GM12878 (cell line): ENCODE measurements around the gene ZNF764. TPM values are rescaled to one million over a fixed set of nuclear protein-coding genes. Genes with fewer than 3 reads are reported as not detected.

Experiments used
- ASH2L ChIP-seq: fragments of 300-600, 200-600 bp; sonication (generic); IDR thresholded peaks from 2 replicates; pipeline ENCODE4 v1.6.1; 2017; ENCODE audit warnings: low read depth, mild to moderate bottlenecking, borderline replicate concordance
- BCL3 ChIP-seq: IDR thresholded peaks from 2 replicates; pipeline ENCODE4 v1.6.1; 2011; ENCODE audit warnings: borderline replicate concordance, low read depth, mild to moderate bottlenecking, moderate library complexity, low read length; ENCODE audit not compliant: insufficient read depth, poor library complexity, severe bottlenecking
- CEBPB ChIP-seq, 2 experiments: fragments of 150-350 bp in 1 of 2; IDR thresholded peaks; 2 replicates each; pipeline ENCODE4 v1.6.1; 2012 to 2014; ENCODE audit warnings: low read depth in 2 of 2, low read length in 2 of 2, borderline replicate concordance in 1 of 2, inconsistent platforms in 1 of 2
- CREB1 ChIP-seq: IDR thresholded peaks from 2 replicates; pipeline ENCODE4 v1.6.1; 2012; ENCODE audit warnings: low read depth, mild to moderate bottlenecking, inconsistent platforms
- EGR1 ChIP-seq, 2 experiments: IDR thresholded peaks; 1 replicate in 1 of 2; 2 replicates in 1 of 2; pipeline ENCODE4 v1.6.1; 2011 to 2012; ENCODE audit warnings: low read depth in 2 of 2, low read length in 2 of 2, borderline replicate concordance in 1 of 2, mild to moderate bottlenecking in 1 of 2, moderate library complexity in 1 of 2
- NRF1 ChIP-seq: conservative IDR thresholded peaks from 2 replicates; pipeline ENCODE4 v1.6.1; 2011; ENCODE audit warnings: mild to moderate bottlenecking, low read depth, low read length, improper control_type of control experiment
- POLR2AphosphoS2 ChIP-seq: IDR thresholded peaks from 2 replicates; pipeline ENCODE4 v1.6.1; 2011; ENCODE audit warnings: low read depth, mild to moderate bottlenecking, low read length, improper control_type of control experiment, moderate library complexity
- PRDM15 ChIP-seq: fragments of 450-650 bp; formaldehyde crosslinking; IDR thresholded peaks from 2 replicates; pipeline ENCODE4 v1.4.0; 2020; ENCODE audit warnings: mild to moderate bottlenecking, moderate library complexity
- RAD21 ChIP-seq: IDR thresholded peaks from 2 replicates; pipeline ENCODE4 v1.6.1; 2011; ENCODE audit warnings: mild to moderate bottlenecking, low read depth, low read length, moderate library complexity; ENCODE audit not compliant: insufficient read depth
- RELA ChIP-seq: fragments of 450-650 bp; IDR thresholded peaks from 2 replicates; pipeline ENCODE4 v1.8.0; 2014; ENCODE audit warnings: borderline replicate concordance; ENCODE audit not compliant: partially characterized antibody
- SIN3A ChIP-seq: IDR thresholded peaks from 2 replicates; pipeline ENCODE4 v1.6.1; 2012; ENCODE audit warnings: low read depth, low read length, improper control_type of control experiment
- SIX5 ChIP-seq: IDR thresholded peaks from 2 replicates; pipeline ENCODE4 v1.6.1; 2011; ENCODE audit warnings: mild to moderate bottlenecking, low read depth, low read length, moderate library complexity; ENCODE audit not compliant: severe bottlenecking
- TCF3 ChIP-seq: IDR thresholded peaks from 2 replicates; pipeline ENCODE4 v1.6.1; 2012; ENCODE audit warnings: low read depth, mild to moderate bottlenecking, low read length, borderline replicate concordance; ENCODE audit not compliant: insufficient read depth
- ZBTB4 ChIP-seq: fragments of 450-650 bp; formaldehyde crosslinking; IDR thresholded peaks from 2 replicates; pipeline ENCODE4 v1.4.0; 2022; ENCODE audit warnings: mild to moderate bottlenecking, moderate library complexity
- ZNF592 ChIP-seq: fragments of 450-650 bp; IDR thresholded peaks from 2 replicates; pipeline ENCODE4 v1.6.1; 2017; ENCODE audit warnings: mild to moderate bottlenecking, moderate library complexity
- polyA plus RNA-seq, 11 experiments: library from polyadenylated mRNA; depleted of rRNA in 4 of 11; unstranded in 6 of 11; stranded (reverse) in 5 of 11; fragments of >200 nt; fragmentation: Nextera tagmentation in 4 of 11; fragmentation: Illumina TruSeq in 1 of 11; extraction: Ambion mirVana in 4 of 11; extraction: Trizol in 1 of 11; gene quantifications; 1 replicate in 1 of 11; 2 replicates in 10 of 11; pipeline versions ENCODE4 v1.2.1 to v1.2.3, GENCODE V29; 2011 to 2016; ENCODE audit warnings: inconsistent platforms in 2 of 11, missing spikeins in 2 of 11, low read depth in 1 of 11
- total RNA-seq, 4 experiments: library from RNA; depleted of rRNA in 3 of 4; stranded (reverse); fragments of >200 nt in 3 of 4; fragmentation: Illumina TruSeq in 1 of 4; extraction: Trizol in 1 of 4; gene quantifications; 2 replicates each; pipeline versions ENCODE4 v1.2.1 to v1.2.3, GENCODE V29; 2013 to 2021

The ZNF764 gene
- total and polyA plus RNA-seq, 10 of the 15 experiments (the other 5 are each of a cell fraction or from before 2014, with no cell fraction given) = 0.61 to 11.9 (median 3.8) TPM

- TF ChIP-seq PRDM15 (CRISPR knock-in tag) (no peak), BCL3 (no peak), CEBPB (IDR thresholded peaks at IDR 0.05; ENCODE audit: borderline replicate concordance in 1 of 2, low read depth in 2 of 2, low read length in 2 of 2) (no peak), RELA (peak; percentile 20), POLR2AphosphoS2 (no peak), SIX5 (peak; percentile 86), RAD21 (no peak), EGR1 (IDR thresholded peaks at IDR 0.05; ENCODE audit: borderline replicate concordance in 1 of 2, low read depth in 2 of 2, low read length in 2 of 2) (peak in 1 of 2 experiments; percentile 77; a peak in 2 of 3 replicates), ZBTB4 (CRISPR knock-in tag) (no peak), CREB1 (no peak), TCF3 (0 out of 2 replicates have a peak, but pooled peaks have one; percentile 34), ZNF592 (no peak), NRF1 (peak; percentile 86), SIN3A (peak; percentile 57), ASH2L (no peak)
Measured at GRCh38 chr16:30534368-30535105, 23.6 kb downstream of the ZNF764 start, which contains the start of gene ZNF747 (continued).
